Measurements from ENCODE around the gene MED6.

DNA sequence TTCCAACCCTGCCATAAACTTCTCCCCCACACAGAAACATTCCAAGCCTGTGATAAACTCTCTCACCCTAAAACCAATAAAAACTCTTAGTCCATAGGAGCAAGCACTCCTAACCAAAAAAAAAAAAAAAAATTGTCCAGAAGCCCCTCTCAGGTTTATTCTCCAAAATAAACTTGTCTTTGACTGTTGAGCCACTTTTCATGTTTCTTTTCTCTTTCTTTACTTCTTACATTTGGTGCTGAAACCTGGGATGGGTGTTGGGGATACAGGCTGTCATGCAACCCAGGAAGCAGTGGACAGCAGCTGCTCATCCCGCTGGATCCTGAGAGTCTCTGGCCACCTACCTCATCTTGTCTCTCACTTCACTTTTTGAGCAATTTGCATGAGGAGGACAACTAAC is 63.6 kb downstream of the MED6 start:
- no peak for TF ChIP-seq POLR2A (IDR thresholded peaks at IDR 0.05; ENCODE audit: low read depth, low read length)
- no peak for TF ChIP-seq POLR2AphosphoS5 (IDR thresholded peaks at IDR 0.05; ENCODE audit: low read depth, low read length)
- no peak for TF ChIP-seq TAF1 (IDR thresholded peaks at IDR 0.05; ENCODE audit: borderline replicate concordance, low read depth, low read length)

Data from GM12892 (cell line).